Neuronal stem cell (in vitro differentiated cells): ENCODE measurements around the gene SNX25.
"Not testable (repeated sequence)": the region's sequence is repeated elsewhere in the genome, so short reads cannot be mapped to it uniquely, and the experiment has no call there.

Experiments used
- DNase-seq: peaks from one replicate; pipeline ENCODE4 v3.0.0-alpha.2; 2013; ENCODE audit warnings: low spot score
- H2AFZ ChIP-seq: one replicate; pipeline ENCODE4 v1.6.1; 2013; ENCODE audit warnings: mild to moderate bottlenecking, low read length, inconsistent platforms
- H2AK5ac ChIP-seq: 2 replicates; pipeline ENCODE4 v1.6.1; 2013; ENCODE audit warnings: low read depth, mild to moderate bottlenecking, inconsistent platforms, low read length, moderate library complexity, mixed read lengths
- H2BK120ac ChIP-seq: 2 replicates; pipeline ENCODE4 v1.6.1; 2013; ENCODE audit warnings: low read depth, mild to moderate bottlenecking, inconsistent platforms, low read length, moderate library complexity, mixed read lengths
- H2BK12ac ChIP-seq: one replicate; pipeline ENCODE4 v1.6.1; 2013; ENCODE audit warnings: low read length, inconsistent platforms
- H2BK15ac ChIP-seq: 2 replicates; pipeline ENCODE4 v1.6.1; 2013; ENCODE audit warnings: mild to moderate bottlenecking, low read length, inconsistent platforms, mixed read lengths
- H2BK5ac ChIP-seq: one replicate; pipeline ENCODE4 v1.6.1; 2013; ENCODE audit warnings: inconsistent platforms, mild to moderate bottlenecking, low read length, moderate library complexity
- H3K14ac ChIP-seq: one replicate; pipeline ENCODE4 v1.6.1; 2013; ENCODE audit warnings: low read length, inconsistent platforms
- H3K18ac ChIP-seq: 2 replicates; pipeline ENCODE4 v1.6.1; 2013; ENCODE audit warnings: low read length, inconsistent platforms
- H3K23ac ChIP-seq: 2 replicates; pipeline ENCODE4 v1.6.1; 2013; ENCODE audit warnings: low read depth, mild to moderate bottlenecking, mixed read lengths, low read length, inconsistent platforms; ENCODE audit not compliant: poor library complexity
- H3K27ac ChIP-seq: replicated peaks from 3 replicates; pipeline ENCODE4 v1.5.1; 2013; ENCODE audit warnings: low read length, inconsistent platforms
- H3K27me3 ChIP-seq, 3 experiments: 2 replicates each; pipeline ENCODE4 v1.6.1; 2013; ENCODE audit warnings: low read length in 3 of 3, mild to moderate bottlenecking in 2 of 3, inconsistent platforms in 1 of 3, low read depth in 1 of 3, mixed read lengths in 1 of 3, moderate library complexity in 1 of 3; ENCODE audit not compliant: control insufficient read depth in 3 of 3, insufficient read depth in 3 of 3
- H3K36me3 ChIP-seq, 2 donors: replicated peaks in 1 of 2; 2 replicates each; pipeline ENCODE4 v1.6.1; 2013; ENCODE audit warnings: low read length in 2 of 2; ENCODE audit not compliant: control insufficient read depth in 2 of 2, insufficient read depth in 2 of 2
- H3K4ac ChIP-seq: 2 replicates; pipeline ENCODE4 v1.6.1; 2013; ENCODE audit warnings: inconsistent platforms, mild to moderate bottlenecking, low read length, moderate library complexity
- H3K4me1 ChIP-seq, 2 donors: 1 replicate in 1 of 2; 2 replicates in 1 of 2; pipeline ENCODE4 v1.6.1; 2013; ENCODE audit warnings: low read length in 2 of 2, low read depth in 1 of 2; ENCODE audit not compliant: control insufficient read depth in 2 of 2, insufficient read depth in 1 of 2
- H3K4me2 ChIP-seq: one replicate; pipeline ENCODE4 v1.6.1; 2013; ENCODE audit warnings: mild to moderate bottlenecking, low read length, inconsistent platforms; ENCODE audit not compliant: insufficient read depth, poor library complexity, severe bottlenecking
- H3K4me3 ChIP-seq, 2 donors: 2 replicates each; pipeline ENCODE4 v1.5.1; 2013; ENCODE audit warnings: low read length in 2 of 2, mild to moderate bottlenecking in 2 of 2, inconsistent platforms in 1 of 2, moderate library complexity in 1 of 2
- H3K79me1 ChIP-seq: one replicate; pipeline ENCODE4 v1.6.1; 2013; ENCODE audit warnings: low read depth, mild to moderate bottlenecking, inconsistent platforms, low read length, moderate library complexity
- H3K9ac ChIP-seq: one replicate; pipeline ENCODE4 v1.6.1; 2013; ENCODE audit warnings: mild to moderate bottlenecking, low read depth, low read length, inconsistent platforms; ENCODE audit not compliant: poor library complexity
- H3K9me3 ChIP-seq, 2 donors: replicated peaks in 1 of 2; 2 replicates each; pipeline versions ENCODE3 to v1.6.1; 2013; ENCODE audit warnings: low read length in 2 of 2, mild to moderate bottlenecking in 2 of 2, inconsistent platforms in 1 of 2, low read depth in 1 of 2, mixed read lengths in 1 of 2, moderate library complexity in 1 of 2; ENCODE audit not compliant: control insufficient read depth in 2 of 2, insufficient read depth in 1 of 2
- H4K8ac ChIP-seq: one replicate; pipeline ENCODE4 v1.6.1; 2013; ENCODE audit warnings: low read depth, mild to moderate bottlenecking, inconsistent platforms, low read length, moderate library complexity
- H4K91ac ChIP-seq: one replicate; pipeline ENCODE4 v1.6.1; 2013; ENCODE audit warnings: low read length, low read depth, mild to moderate bottlenecking, inconsistent platforms; ENCODE audit not compliant: poor library complexity
- WGBS, 2 donors: extraction: QIAGEN DNeasy Blood & Tissue Kit; methylation state at CpG; one replicate each; pipeline ENCODE4 v1.1.7; 2013; ENCODE audit warnings: missing lambda C conversion rate in 2 of 2, mixed read lengths in 1 of 2; ENCODE audit not compliant: insufficient read length in 2 of 2, insufficient replicate concordance in 1 of 2; ENCODE audit errors: extremely low coverage in 2 of 2; 5-methylcytosine and 5-hydroxymethylcytosine counted together

Gene SNX25

DNA sequence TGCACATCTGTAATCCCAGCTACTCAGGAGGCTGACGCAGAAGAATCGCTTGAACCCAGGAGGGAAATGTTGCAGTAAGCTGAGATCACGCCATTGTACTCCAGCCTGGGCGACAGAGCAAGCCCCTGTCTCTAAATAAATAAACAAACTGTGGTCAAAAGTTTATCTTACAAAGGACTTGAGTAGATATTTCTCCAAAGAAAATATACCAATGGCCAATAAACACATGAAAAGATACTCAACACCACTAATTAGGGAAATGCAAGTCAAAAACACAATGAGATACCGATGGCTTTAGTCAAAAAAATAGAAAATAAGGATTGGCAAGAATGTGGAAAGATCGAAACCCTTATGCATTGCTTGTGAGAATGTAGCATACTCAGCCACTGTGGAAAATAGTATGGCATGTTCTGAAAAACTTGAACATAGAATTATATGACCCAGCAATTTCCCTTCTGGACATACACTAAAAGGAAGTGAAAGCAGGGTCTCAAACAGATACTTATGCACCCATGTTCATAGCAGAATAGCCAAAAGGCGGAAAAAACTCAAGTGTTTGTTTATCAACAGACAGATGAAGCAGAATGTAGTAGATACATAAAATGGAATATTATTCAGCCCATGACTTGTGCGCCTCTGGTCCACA is 3.6 kb upstream of the SNX25 start:
- Histone ChIP-seq H4K8ac (no peak overlapping the region), H3K23ac (no peak overlapping the region), H2BK12ac (no peak overlapping the region), H3K27me3 (no peaks in the 10 kb centered on the region), H3K27ac (no peak overlapping the region), H2AK5ac (no peak overlapping the region), H3K4me1 (peaks cover 10 to 12% of the 10 kb centered on the region in 2 donors), H3K9ac (no peak overlapping the region), H4K91ac (no peak overlapping the region), H2BK15ac (no peak overlapping the region), H3K4ac (no peak overlapping the region), H3K79me1 (peaks cover 7% of the 10 kb centered on the region), H3K36me3 (peaks cover 0 to 1% of the 10 kb centered on the region in 2 donors), H3K14ac (no peak overlapping the region), H3K4me3 (no peak overlapping the region), H2BK5ac (no peak overlapping the region), H2BK120ac (no peak overlapping the region), H2AFZ (no peak overlapping the region), H3K4me2 (no peak overlapping the region), H3K9me3 (no peaks in the 10 kb centered on the region), H3K18ac (no peak overlapping the region)
- no CpG with 5 or more reads among the region's 8 CpGs for WGBS, 2 donors
- no peak for DNase-seq

DNA sequence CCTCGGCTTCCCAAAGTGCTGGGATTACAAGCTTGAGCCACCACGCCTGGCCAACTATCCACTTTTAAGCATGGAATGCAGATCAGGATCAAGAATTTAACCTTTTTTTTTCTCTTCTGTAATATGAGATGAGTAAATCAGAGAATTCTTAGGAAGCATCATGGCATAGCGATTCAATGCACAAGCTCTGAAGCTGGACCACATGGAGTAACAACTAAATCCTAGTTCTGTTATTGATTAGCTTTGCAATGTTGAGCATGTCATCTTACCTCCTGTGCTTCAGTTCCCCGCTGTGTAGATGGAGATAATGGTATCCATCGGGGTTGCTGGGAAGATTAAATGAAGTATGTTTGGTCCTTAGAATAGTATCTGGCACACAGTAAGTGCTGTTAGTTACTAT is 1.9 kb upstream of the SNX25 start:
- H2AFZ ChIP-seq = no peak overlapping the region
- H3K9me3 ChIP-seq = no peaks in the 10 kb centered on the region
- no peak overlapping the region for H2BK120ac ChIP-seq
- no peak overlapping the region for H2AK5ac ChIP-seq
- no peak overlapping the region for H2BK15ac ChIP-seq
- WGBS, 2 donors = no CpG with 5 or more reads among the region's 5 CpGs
- no peak overlapping the region for H3K4me2 ChIP-seq
- H2BK12ac ChIP-seq = no peak overlapping the region
- no peak overlapping the region for H3K4me3 ChIP-seq
- peaks cover 9 to 16% of the 10 kb centered on the region in 2 donors for H3K4me1 ChIP-seq
- H3K9ac ChIP-seq = no peak overlapping the region
- no peak overlapping the region for H2BK5ac ChIP-seq
- H3K4ac ChIP-seq = no peak overlapping the region
- H3K23ac ChIP-seq = no peak overlapping the region
- no peak overlapping the region for H4K91ac ChIP-seq
- H3K36me3 ChIP-seq = no peaks in the 10 kb centered on the region
- H3K14ac ChIP-seq = no peak overlapping the region
- no peaks in the 10 kb centered on the region for H3K27me3 ChIP-seq
- no peak overlapping the region for H4K8ac ChIP-seq
- no peak overlapping the region for H3K18ac ChIP-seq
- H3K79me1 ChIP-seq = peaks cover 7% of the 10 kb centered on the region
- DNase-seq = no peak
- H3K27ac ChIP-seq = no peak overlapping the region

DNA sequence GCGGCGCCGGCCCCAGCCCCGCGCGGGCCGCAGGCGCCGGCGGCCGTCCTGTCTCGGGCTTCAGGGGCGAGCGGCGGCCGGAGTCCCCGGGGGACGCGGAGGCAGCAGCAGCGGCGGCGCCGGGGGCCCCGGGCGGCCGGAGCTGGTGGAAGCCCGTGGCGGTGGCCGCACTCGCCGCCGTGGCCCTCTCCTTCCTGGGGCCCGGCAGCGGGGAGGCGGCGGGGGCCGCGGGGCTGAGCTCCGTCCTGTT is 379 bp downstream of the SNX25 start:
- not testable (repeated sequence) for H4K91ac ChIP-seq, H3K36me3 ChIP-seq, H2AK5ac ChIP-seq, H3K23ac ChIP-seq, H2BK15ac ChIP-seq, DNase-seq, H3K9me3 ChIP-seq, H2BK12ac ChIP-seq, H3K79me1 ChIP-seq, H3K14ac ChIP-seq, H3K27me3 ChIP-seq, H4K8ac ChIP-seq, H3K4ac ChIP-seq
- H3K18ac ChIP-seq = peak overlapping the region; percentile 99
- H2AFZ ChIP-seq = peak overlapping the region; percentile 90
- peak overlapping the region; percentile 84 for H2BK120ac ChIP-seq
- no CpG with 5 or more reads among the region's 39 CpGs for WGBS, 2 donors
- H3K4me3 ChIP-seq = peak overlapping the region; percentile 70 to 88
- peaks cover 7 to 15% of the 10 kb centered on the region in 2 donors for H3K4me1 ChIP-seq
- H2BK5ac ChIP-seq = peak overlapping the region; percentile 72
- H3K4me2 ChIP-seq = peak overlapping the region; percentile 66
- H3K27ac ChIP-seq = peak overlapping the region; percentile 67
- H3K9ac ChIP-seq = peak overlapping the region; percentile 76

DNA sequence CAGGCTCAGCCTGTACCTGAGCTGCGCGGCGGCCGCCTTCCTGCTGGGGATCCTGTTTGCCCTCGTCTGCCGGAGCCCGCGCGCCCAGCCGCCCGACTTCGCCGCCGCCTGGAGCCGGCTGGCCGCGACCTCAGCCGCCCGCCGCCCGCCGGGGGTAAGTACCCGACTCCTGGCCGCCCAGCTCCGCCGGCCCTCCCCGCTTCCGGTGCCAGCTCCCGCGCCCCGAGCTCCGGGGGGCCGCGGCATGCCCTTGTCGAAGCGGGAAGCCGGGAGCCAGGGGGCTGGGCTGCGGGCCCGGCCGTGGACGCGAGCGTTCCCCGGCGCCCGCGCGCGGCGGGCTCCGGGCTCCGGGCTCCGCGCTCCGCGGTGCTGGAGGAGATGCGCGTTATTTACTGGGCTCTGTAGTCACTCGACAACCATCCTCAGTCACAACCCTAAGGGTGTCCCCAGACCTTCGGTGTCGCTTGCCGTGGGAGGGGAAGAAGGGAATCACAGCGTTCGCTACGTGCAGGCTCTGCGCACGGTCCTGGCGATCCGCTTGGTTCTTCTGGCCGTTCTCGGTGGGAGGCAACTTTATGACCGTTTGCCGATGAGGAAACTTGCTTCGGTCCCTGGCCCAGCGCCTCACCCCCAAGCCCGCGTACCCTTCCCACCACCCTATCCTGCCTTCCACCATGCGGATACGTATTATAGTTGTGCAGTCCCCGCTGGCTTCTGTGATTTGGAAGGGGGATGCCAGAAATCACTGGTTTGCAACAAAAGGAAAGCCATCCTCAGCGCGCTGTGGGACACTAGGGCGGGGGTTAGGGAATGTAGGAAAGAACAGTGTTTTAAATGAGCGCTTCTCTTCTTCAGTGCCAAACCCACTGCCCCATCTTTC is 944 bp downstream of the SNX25 start:
- H3K27me3 ChIP-seq = no peaks in the 10 kb centered on the region
- peak; percentile 41 for DNase-seq
- peak overlapping the region; percentile 84 for H2BK120ac ChIP-seq
- H3K36me3 ChIP-seq = no peaks in the 10 kb centered on the region
- H3K4me1 ChIP-seq = peaks cover 9 to 11% of the 10 kb centered on the region in 2 donors
- peaks cover 3% of the 10 kb centered on the region for H3K79me1 ChIP-seq
- H2AFZ ChIP-seq = peak overlapping the region; percentile 90
- H2BK12ac ChIP-seq = peak overlapping the region; percentile 76
- peak overlapping the region; percentile 72 for H2BK5ac ChIP-seq
- no peak overlapping the region for H4K91ac ChIP-seq
- no peaks in the 10 kb centered on the region for H3K9me3 ChIP-seq
- no CpG with 5 or more reads among the region's 84 CpGs for WGBS, 2 donors
- peak overlapping the region; percentile 92 for H3K23ac ChIP-seq
- peak overlapping the region; percentile 44 for H3K14ac ChIP-seq
- peak overlapping the region; percentile 70 to 88 for H3K4me3 ChIP-seq
- peak overlapping the region; percentile 90 for H2BK15ac ChIP-seq
- H3K4ac ChIP-seq = no peak overlapping the region
- peak overlapping the region; percentile 99 for H3K9ac ChIP-seq
- peak overlapping the region; percentile 99 for H3K18ac ChIP-seq
- peak overlapping the region; percentile 76 for H2AK5ac ChIP-seq
- peak overlapping the region; percentile 66 for H3K4me2 ChIP-seq
- no peak overlapping the region for H4K8ac ChIP-seq
- H3K27ac ChIP-seq = peak overlapping the region; percentile 67
